Liver (tissue), 9 donors: Measurements from ENCODE around the gene RER1. TPM values are rescaled to one million over a fixed set of nuclear protein-coding genes. Genes with fewer than 3 reads are reported as not detected.

Source experiments
- DNase-seq: peaks from one replicate; pipeline ENCODE4 v3.0.0-alpha.2; 2017; ENCODE audit warnings: low spot score
- H3K27ac ChIP-seq, 2 donors: one replicate each; pipeline ENCODE4 v1.7.0; 2013; ENCODE audit warnings: inconsistent platforms in 2 of 2, low read length in 2 of 2, control low read depth in 1 of 2, low read depth in 1 of 2, mild to moderate bottlenecking in 1 of 2
- H3K27me3 ChIP-seq, 4 donors: one replicate each; pipeline versions ENCODE4 v1.6.1 to v1.7.0; 2013; ENCODE audit warnings: low read length in 3 of 4, inconsistent platforms in 1 of 4, mild to moderate bottlenecking in 1 of 4, moderate library complexity in 1 of 4; ENCODE audit not compliant: control insufficient read depth in 4 of 4, insufficient read depth in 4 of 4
- H3K36me3 ChIP-seq, 4 donors: one replicate each; pipeline versions ENCODE4 v1.6.1 to v1.7.0; 2013; ENCODE audit warnings: low read length in 3 of 4, mild to moderate bottlenecking in 3 of 4, low read depth in 1 of 4, moderate library complexity in 1 of 4; ENCODE audit not compliant: control insufficient read depth in 4 of 4, insufficient read depth in 3 of 4
- H3K4me1 ChIP-seq, 4 donors: one replicate each; pipeline versions ENCODE4 v1.6.1 to v1.7.0; 2013; ENCODE audit warnings: low read length in 3 of 4, mild to moderate bottlenecking in 3 of 4, moderate library complexity in 1 of 4; ENCODE audit not compliant: control insufficient read depth in 4 of 4, insufficient read depth in 4 of 4
- H3K4me3 ChIP-seq, 3 donors: one replicate each; pipeline versions ENCODE4 v1.6.1 to v1.7.0; 2013; ENCODE audit warnings: low read length in 3 of 3, control low read depth in 1 of 3, low read depth in 1 of 3, mild to moderate bottlenecking in 1 of 3
- H3K9ac ChIP-seq, 2 donors: one replicate each; pipeline ENCODE4 v1.7.0; 2013; ENCODE audit warnings: low read length in 2 of 2, mild to moderate bottlenecking in 2 of 2, moderate library complexity in 2 of 2, control low read depth in 1 of 2, low read depth in 1 of 2
- H3K9me3 ChIP-seq, 4 donors: one replicate each; pipeline versions ENCODE4 v1.6.1 to v1.7.0; 2013; ENCODE audit warnings: low read length in 3 of 4; ENCODE audit not compliant: control insufficient read depth in 4 of 4
- ATF3 ChIP-seq: IDR thresholded peaks from 2 replicates; pipeline ENCODE4 v1.6.1; 2016; ENCODE audit warnings: antibody characterized with exemption
- CTCF ChIP-seq: fragments of 150-350 bp; IDR thresholded peaks from 2 replicates; pipeline ENCODE4 v1.5.1; 2017; ENCODE audit warnings: improper control_type of control experiment, low read depth, low read length; ENCODE audit not compliant: missing input control
- EGR1 ChIP-seq, 2 donors: IDR thresholded peaks; 2 replicates each; pipeline ENCODE4 v1.6.1; 2016 to 2018; ENCODE audit warnings: antibody characterized with exemption in 2 of 2, low read depth in 2 of 2
- FOXA1 ChIP-seq: IDR thresholded peaks from 2 replicates; pipeline ENCODE4 v1.6.1; 2016; ENCODE audit warnings: antibody characterized with exemption
- FOXA2 ChIP-seq: IDR thresholded peaks from 2 replicates; pipeline ENCODE4 v1.6.1; 2016; ENCODE audit warnings: antibody characterized with exemption
- GABPA ChIP-seq, 2 donors: IDR thresholded peaks in 1 of 2; conservative IDR thresholded peaks in 1 of 2; 2 replicates each; pipeline ENCODE4 v1.6.1; 2016; ENCODE audit warnings: antibody characterized with exemption in 2 of 2, mild to moderate bottlenecking in 1 of 2, moderate library complexity in 1 of 2
- HNF4A ChIP-seq, 2 donors: conservative IDR thresholded peaks; 2 replicates each; pipeline ENCODE4 v1.6.1; 2016; ENCODE audit warnings: antibody characterized with exemption in 2 of 2, mild to moderate bottlenecking in 2 of 2
- HNF4G ChIP-seq: IDR thresholded peaks from 2 replicates; pipeline ENCODE4 v1.6.1; 2016; ENCODE audit warnings: antibody characterized with exemption
- JUND ChIP-seq, 2 donors: IDR thresholded peaks; 2 replicates each; pipeline ENCODE4 v1.6.1; 2016; ENCODE audit warnings: antibody characterized with exemption in 2 of 2
- MAX ChIP-seq: IDR thresholded peaks from 2 replicates; pipeline ENCODE4 v1.6.1; 2016; ENCODE audit warnings: antibody characterized with exemption
- NR2F2 ChIP-seq: IDR thresholded peaks from 2 replicates; pipeline ENCODE4 v1.6.1; 2016; ENCODE audit warnings: antibody characterized with exemption
- RAD21 ChIP-seq, 2 donors: IDR thresholded peaks; 2 replicates each; pipeline ENCODE4 v1.6.1; 2016; ENCODE audit warnings: antibody characterized with exemption in 2 of 2, mild to moderate bottlenecking in 2 of 2
- REST ChIP-seq: IDR thresholded peaks from 2 replicates; pipeline ENCODE4 v1.6.1; 2016; ENCODE audit warnings: antibody characterized with exemption, mild to moderate bottlenecking
- RXRA ChIP-seq, 2 donors: IDR thresholded peaks; 2 replicates each; pipeline ENCODE4 v1.6.1; 2017 to 2018; ENCODE audit warnings: antibody characterized with exemption in 2 of 2, mild to moderate bottlenecking in 1 of 2
- SP1 ChIP-seq: IDR thresholded peaks from 2 replicates; pipeline ENCODE4 v1.6.1; 2018; ENCODE audit warnings: antibody characterized with exemption, mild to moderate bottlenecking
- TAF1 ChIP-seq: conservative IDR thresholded peaks from 2 replicates; pipeline ENCODE4 v1.6.1; 2016; ENCODE audit warnings: antibody characterized with exemption, mild to moderate bottlenecking
- YY1 ChIP-seq: IDR thresholded peaks from 2 replicates; pipeline ENCODE4 v1.6.1; 2016; ENCODE audit warnings: antibody characterized with exemption, mild to moderate bottlenecking
- ZBTB33 ChIP-seq: IDR thresholded peaks from 2 replicates; pipeline ENCODE4 v1.6.1; 2016; ENCODE audit warnings: antibody characterized with exemption
- WGBS: extraction: QIAGEN DNeasy Blood & Tissue Kit; methylation state at CpG from one replicate; pipeline ENCODE4 v1.1.7; 2013; 5-methylcytosine and 5-hydroxymethylcytosine counted together
- polyA plus RNA-seq, 2 donors: library from polyadenylated mRNA; stranded (reverse) in 1 of 2; unstranded in 1 of 2; fragments of 200-250 nt in 1 of 2; fragments of >200 nt in 1 of 2; fragmentation: Nextera tagmentation in 1 of 2; extraction: Ambion mirVana in 1 of 2; gene quantifications; one replicate each; pipeline versions ENCODE4 v1.2.1 to v1.2.3, GENCODE V29; 2013 to 2015
- total RNA-seq, 2 donors: library from RNA; depleted of rRNA; stranded (reverse); fragments of >200 nt; gene quantifications; one replicate each; pipeline ENCODE4 v1.2.3, GENCODE V29; 2014
- donor health status: healthy.
- donor health status: healthy.
- donor health status: healthy.
- donor health status: healthy.
- donor health status: healthy.

Gene RER1
- total and polyA plus RNA-seq, 4 donors: 43.5 to 142 (median 89.7) TPM

GRCh38 chr1:2377751-2378440 lies 13.7 kb upstream of the RER1 start:
- no peak overlapping the region for H3K27ac ChIP-seq
- TF ChIP-seq EGR1 (IDR thresholded peaks at IDR 0.05; ENCODE audit: low read depth in 2 of 2) (no peak), FOXA1 (no peak), TAF1 (no peak), YY1 (no peak), CTCF (no peak), HNF4A (conservative IDR thresholded peaks at IDR 0.05) (no peak), GABPA (IDR thresholded peaks at IDR 0.05 in 1 of 2, conservative IDR thresholded peaks at IDR 0.05 in 1 of 2) (no peak)
- no peak overlapping the region for H3K9ac ChIP-seq
- H3K9me3 ChIP-seq: no peaks in the 10 kb centered on the region
- 85% methylated on average over 16 of the region's 16 CpGs for WGBS
- DNase-seq: no peak
- H3K27me3 ChIP-seq: no peaks in the 10 kb centered on the region
- H3K4me3 ChIP-seq: no peak overlapping the region
- H3K36me3 ChIP-seq: no peaks in the 10 kb centered on the region
- H3K4me1 ChIP-seq: no peaks in the 10 kb centered on the region

GRCh38 chr1:2378441-2378851 lies 13.2 kb upstream of the RER1 start:
- H3K27ac ChIP-seq: no peak overlapping the region
- no peak overlapping the region for H3K9ac ChIP-seq
- 88% methylated on average over 24 of the region's 24 CpGs for WGBS
- no peaks in the 10 kb centered on the region for H3K36me3 ChIP-seq
- H3K27me3 ChIP-seq: no peaks in the 10 kb centered on the region
- no peak for DNase-seq
- H3K4me1 ChIP-seq: no peaks in the 10 kb centered on the region
- TF ChIP-seq EGR1 (IDR thresholded peaks at IDR 0.05; ENCODE audit: low read depth in 2 of 2): no peak
- TF ChIP-seq HNF4G: no peak
- TF ChIP-seq GABPA (IDR thresholded peaks at IDR 0.05 in 1 of 2, conservative IDR thresholded peaks at IDR 0.05 in 1 of 2): no peak
- no peak for TF ChIP-seq SP1
- TF ChIP-seq FOXA2: no peak
- no peak for TF ChIP-seq TAF1
- no peak for TF ChIP-seq RXRA (IDR thresholded peaks at IDR 0.05)
- no peak for TF ChIP-seq ZBTB33
- no peak for TF ChIP-seq CTCF
- no peak for TF ChIP-seq YY1
- no peak for TF ChIP-seq RAD21 (IDR thresholded peaks at IDR 0.05)
- no peak for TF ChIP-seq JUND (IDR thresholded peaks at IDR 0.05)
- TF ChIP-seq ATF3: no peak
- no peak for TF ChIP-seq MAX
- TF ChIP-seq FOXA1: no peak
- TF ChIP-seq HNF4A (conservative IDR thresholded peaks at IDR 0.05): no peak
- TF ChIP-seq REST: no peak
- no peak for TF ChIP-seq NR2F2
- H3K9me3 ChIP-seq: no peaks in the 10 kb centered on the region
- H3K4me3 ChIP-seq: no peak overlapping the region
